HCT116 (cell line): Measurements from ENCODE around the gene FAM151A. TPM values are rescaled to one million over a fixed set of nuclear protein-coding genes. Genes with fewer than 3 reads are reported as not detected.

Experiments used
- ATAC-seq: fragments of 200-7000 bp; cut with Tn5 transposase; 2 replicates; pipeline ENCODE4 v1.9.1; 2020; ENCODE audit warnings: mild to moderate bottlenecking, moderate library complexity
- BruUV-seq: library from RNA; stranded (reverse); fragments of 400-500 nt; replicated peaks from 2 replicates; lab custom pipeline; 2021; lab: Mats Ljungman, UMichigan
- CTCF ChIA-PET: fragments of 300-600 bp; sonication (Branson Sonifier 250); formaldehyde crosslinking; loops from one replicate; lab custom pipeline; 2021; ENCODE audit warnings: antibody characterized with exemption; lab: Charles Lee
- POLR2A ChIA-PET: fragments of 300-600, 350-600 bp; sonication (Branson Sonifier 250); formaldehyde crosslinking; loops from one replicate; lab custom pipeline; 2021; ENCODE audit warnings: antibody characterized with exemption; lab: Charles Lee
- RAD21 ChIA-PET, 2 experiments: fragments of 300-600 bp; sonication (Branson Sonifier 250); formaldehyde crosslinking; loops; one replicate each; lab custom pipeline; 2023; ENCODE audit warnings: low total read pairs in 2 of 2; ENCODE audit not compliant: uncharacterized antibody in 2 of 2, unreplicated experiment in 2 of 2, low non-redundant PET in 1 of 2; lab: Charles Lee
- DNase-seq: peaks from one replicate; pipeline ENCODE4 v3.0.0-alpha.2; 2010; ENCODE audit warnings: low read depth, low spot score
- H2AFZ ChIP-seq: fragments of 200-600 bp; shearing (Covaris generic), sonication (generic); 2 replicates; pipeline ENCODE4 v1.6.1; 2017; ENCODE audit warnings: low read depth, mixed run types, mixed read lengths, antibody characterized with exemption, low read length; ENCODE audit not compliant: poor library complexity, severe bottlenecking
- H3K27ac ChIP-seq: 2 replicates; pipeline ENCODE4 v1.5.1; 2012; ENCODE audit warnings: low read depth, low read length
- H3K27me3 ChIP-seq: fragments of 200-600 bp; sonication (generic); 2 replicates; pipeline ENCODE4 v1.6.1; 2016; ENCODE audit warnings: mixed run types, low read length, mixed read lengths; ENCODE audit not compliant: insufficient read depth
- H3K36me3 ChIP-seq, 2 experiments: fragments of 200-500 bp in 1 of 2; fragments of 200-600 bp in 1 of 2; sonication (Bioruptor generic) in 1 of 2; sonication (generic) in 1 of 2; 2 replicates each; pipeline versions ENCODE4 v1.5.1 to v1.6.1; 2014 to 2016; ENCODE audit warnings: low read length in 2 of 2, inconsistent platforms in 1 of 2, mixed read lengths in 1 of 2, mixed run types in 1 of 2; ENCODE audit not compliant: insufficient read depth in 2 of 2, control insufficient read depth in 1 of 2
- H3K4me1 ChIP-seq, 2 experiments: fragments of 200-600 bp in 1 of 2; sonication (generic) in 1 of 2; 2 replicates each; pipeline versions ENCODE4 v1.5.1 to v1.6.1; 2012 to 2017; ENCODE audit warnings: low read length in 2 of 2, inconsistent platforms in 1 of 2, mild to moderate bottlenecking in 1 of 2, mixed read lengths in 1 of 2, mixed run types in 1 of 2, moderate library complexity in 1 of 2; ENCODE audit not compliant: insufficient read depth in 2 of 2, control insufficient read depth in 1 of 2
- H3K4me2 ChIP-seq: fragments of 200-600 bp; sonication (generic); 2 replicates; pipeline ENCODE4 v1.6.1; 2017; ENCODE audit warnings: mixed run types, low read length, mixed read lengths
- H3K4me3 ChIP-seq, 2 experiments: fragments of 200-600 bp in 1 of 2; sonication (generic) in 1 of 2; replicated peaks in 1 of 2; 2 replicates each; pipeline ENCODE4 v1.5.1; 2011 to 2016; ENCODE audit warnings: low read length in 2 of 2, control low read depth in 1 of 2, low read depth in 1 of 2, mild to moderate bottlenecking in 1 of 2, mixed read lengths in 1 of 2, mixed run types in 1 of 2
- H3K79me2 ChIP-seq: fragments of 200-600 bp; sonication (generic); 2 replicates; pipeline ENCODE4 v1.6.1; 2017; ENCODE audit warnings: mild to moderate bottlenecking, mixed run types, low read length, moderate library complexity, mixed read lengths; ENCODE audit not compliant: insufficient read depth
- H3K9ac ChIP-seq: fragments of 200-600 bp; sonication (generic); 2 replicates; pipeline ENCODE4 v1.6.1; 2016; ENCODE audit warnings: low read length, mixed read lengths
- H3K9me2 ChIP-seq: fragments of 200-600 bp; sonication (generic), shearing (Covaris generic); 2 replicates; pipeline ENCODE4 v1.6.1; 2017; ENCODE audit warnings: mixed run types, mild to moderate bottlenecking, moderate library complexity; ENCODE audit not compliant: insufficient read depth
- H3K9me3 ChIP-seq, 2 experiments: fragments of 200-500 bp in 1 of 2; fragments of 200-600 bp in 1 of 2; sonication (Bioruptor generic) in 1 of 2; sonication (generic) in 1 of 2; 2 replicates each; pipeline ENCODE4 v1.6.1; 2014 to 2017; ENCODE audit warnings: low read length in 2 of 2, mixed read lengths in 2 of 2, inconsistent platforms in 1 of 2, low read depth in 1 of 2, mild to moderate bottlenecking in 1 of 2, mixed run types in 1 of 2, moderate library complexity in 1 of 2; ENCODE audit not compliant: control insufficient read depth in 1 of 2, insufficient read depth in 1 of 2
- H4K20me1 ChIP-seq: fragments of 200-600 bp; sonication (generic), shearing (Covaris generic); 2 replicates; pipeline ENCODE4 v1.6.1; 2017; ENCODE audit warnings: mixed run types, mild to moderate bottlenecking, moderate library complexity; ENCODE audit not compliant: insufficient read depth
- CEBPB ChIP-seq: IDR thresholded peaks from 2 replicates; pipeline ENCODE4 v1.6.1; 2012; ENCODE audit warnings: low read depth
- EGR1 ChIP-seq: IDR thresholded peaks from 2 replicates; pipeline ENCODE4 v1.6.1; 2012; ENCODE audit warnings: low read depth
- ELF1 ChIP-seq: IDR thresholded peaks from 2 replicates; pipeline ENCODE4 v1.6.1; 2012; ENCODE audit warnings: low read depth, borderline replicate concordance
- EZH2 ChIP-seq: fragments of 200-600 bp; sonication (generic); IDR thresholded peaks from 2 replicates; pipeline ENCODE4 v1.6.1; 2017; ENCODE audit warnings: antibody characterized with exemption, mixed run types
- FOSL1 ChIP-seq: IDR thresholded peaks from 2 replicates; pipeline ENCODE4 v1.6.1; 2012; ENCODE audit warnings: low read depth
- JUND ChIP-seq: IDR thresholded peaks from 2 replicates; pipeline ENCODE4 v1.6.1; 2012
- POLR2AphosphoS5 ChIP-seq: IDR thresholded peaks from 2 replicates; pipeline ENCODE4 v1.6.1; 2011; ENCODE audit warnings: mild to moderate bottlenecking, low read depth, low read length, moderate library complexity
- SIN3A ChIP-seq: IDR thresholded peaks from 2 replicates; pipeline ENCODE4 v1.6.1; 2012; ENCODE audit warnings: low read depth
- SP1 ChIP-seq: IDR thresholded peaks from 2 replicates; pipeline ENCODE4 v1.6.1; 2012; ENCODE audit warnings: low read depth
- SRF ChIP-seq: IDR thresholded peaks from 2 replicates; pipeline ENCODE4 v1.6.1; 2012; ENCODE audit warnings: low read depth
- TCF7L2 ChIP-seq: IDR thresholded peaks from 2 replicates; pipeline ENCODE4 v1.7.0; 2011; ENCODE audit warnings: borderline replicate concordance, inconsistent platforms; ENCODE audit not compliant: insufficient read depth, insufficient read length; ENCODE audit errors: extremely low read depth
- YY1 ChIP-seq: IDR thresholded peaks from 2 replicates; pipeline ENCODE4 v1.6.1; 2011; ENCODE audit warnings: low read length, low read depth, moderate library complexity, mild to moderate bottlenecking; ENCODE audit not compliant: insufficient replicate concordance; ENCODE audit errors: extremely low read depth
- ZNF274 ChIP-seq: fragments of 200-500 bp; sonication (Bioruptor generic); IDR thresholded peaks from 2 replicates; pipeline ENCODE4 v1.6.1; 2014; ENCODE audit warnings: mild to moderate bottlenecking, low read depth, low read length, inconsistent platforms
- intact Hi-C: fragments of 100-400 bp; cut with micrococcal nuclease; formaldehyde crosslinking; loops from 2 replicates; pipeline ENCODE4 v1.10.0; 2022
- total RNA-seq: library from RNA; stranded (reverse); gene quantifications from one replicate; pipeline ENCODE4 v1.2.1, GENCODE V29; 2021; ENCODE audit not compliant: unreplicated experiment
- TF ChIP-seq, protein P1 (sequence below): IDR thresholded peaks from 2 replicates; pipeline ENCODE4 v1.6.1; 2012; ENCODE audit warnings: low read depth
- TF ChIP-seq, protein P2 (sequence below): IDR thresholded peaks from 2 replicates; pipeline ENCODE4 v1.6.1; 2012
- TF ChIP-seq, protein P3 (sequence below): IDR thresholded peaks from 2 replicates; pipeline ENCODE4 v1.6.1; 2012
- TF ChIP-seq, protein P4 (sequence below), 3 experiments: fragments of 200-600 bp in 1 of 3; sonication (generic) in 1 of 3; IDR thresholded peaks in 2 of 3; conservative IDR thresholded peaks in 1 of 3; 2 replicates each; pipeline ENCODE4 v1.5.1; 2012 to 2017; ENCODE audit warnings: low read depth in 2 of 3, low read length in 2 of 3, antibody characterized with exemption in 1 of 3, borderline replicate concordance in 1 of 3, control low read depth in 1 of 3, mild to moderate bottlenecking in 1 of 3, mixed read lengths in 1 of 3, mixed run types in 1 of 3, moderate library complexity in 1 of 3; ENCODE audit not compliant: insufficient read depth in 1 of 3

The FAM151A gene
- total RNA-seq, 1 experiment from 2014 or later = not detected

DNA sequence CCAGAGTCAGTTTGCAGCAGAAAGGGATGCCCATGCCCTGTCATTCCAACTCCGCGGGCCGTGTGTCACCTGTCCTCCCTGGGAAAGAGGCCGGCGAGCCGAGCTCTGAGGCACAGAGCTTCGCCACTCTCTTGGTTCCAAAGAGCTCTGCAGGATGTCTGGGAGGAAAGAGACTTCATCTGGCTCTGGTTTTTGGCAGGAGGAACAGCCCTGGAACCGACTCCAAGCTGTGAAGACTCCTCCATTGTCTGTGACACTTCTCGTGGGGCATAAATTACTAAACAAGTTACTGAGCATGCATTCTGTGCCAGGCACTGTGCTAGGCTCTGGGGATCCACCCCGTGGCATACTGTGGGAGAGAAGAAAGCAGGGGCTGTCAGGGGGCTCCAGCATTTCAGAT is 3.9 kb upstream of the FAM151A start (continued):
- TF ChIP-seq ELF1 (no peak), YY1 (no peak)
- TF ChIP-seq, all 23 proteins: peak for 0

DNA sequence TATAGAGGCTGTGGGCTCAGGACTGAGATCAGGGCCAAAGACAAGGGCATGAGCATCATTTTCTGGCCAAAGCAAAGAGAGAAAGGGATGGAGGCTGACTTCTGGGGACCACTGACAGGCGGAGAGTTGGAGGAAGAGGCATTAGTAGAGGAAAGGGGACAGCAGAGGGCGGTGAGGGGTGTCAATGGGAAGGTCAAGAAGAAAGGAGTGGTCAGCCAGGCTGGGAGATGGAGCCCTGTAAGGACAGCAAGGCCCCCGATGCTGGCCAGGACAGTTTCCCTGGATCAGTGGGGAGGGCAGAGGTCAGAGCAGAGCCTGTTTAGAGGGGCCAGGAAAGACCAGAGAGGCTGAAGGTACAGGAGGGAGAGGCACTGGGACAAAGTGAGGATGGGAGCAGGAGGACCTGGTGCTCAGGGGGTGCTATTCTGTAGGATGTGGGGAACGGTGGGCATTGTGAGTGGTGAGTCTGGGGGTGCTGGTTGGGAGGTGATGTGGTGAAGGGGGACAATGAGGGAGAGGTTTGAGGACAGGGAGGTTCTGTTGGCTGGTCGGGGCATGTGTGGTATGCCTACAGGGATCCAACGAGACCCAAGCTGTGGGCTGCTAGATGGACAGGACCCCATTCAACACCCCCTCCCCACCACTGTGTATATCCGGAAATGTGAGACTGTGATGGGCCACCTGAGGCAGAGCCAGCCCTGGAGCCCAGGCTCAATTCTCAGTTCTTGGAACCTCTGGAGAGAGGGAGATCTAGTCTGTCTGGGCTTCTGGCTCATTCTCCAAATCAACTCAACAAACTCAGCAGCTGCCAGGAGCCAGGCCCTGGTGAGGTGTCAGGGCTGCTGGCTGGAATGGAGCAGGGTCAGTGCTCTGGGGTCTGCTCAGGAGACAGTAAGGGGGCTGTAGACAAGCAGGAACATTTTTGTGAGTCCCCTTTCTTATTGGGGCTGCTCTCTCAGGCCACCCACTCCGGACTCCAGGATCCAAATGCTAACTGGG is 1.4 kb upstream of the FAM151A start:
- POLR2A ChIA-PET = no interaction called here
- intact Hi-C loops = no loop called here

More for the DNA sequence above, 1.4 kb upstream of the FAM151A start:
- Histone ChIP-seq H4K20me1 (no peaks in the 10 kb centered on the region), H3K4me1 (no peaks in the 10 kb centered on the region), H3K27ac (no peak overlapping the region), H3K4me2 (no peak overlapping the region), H3K9ac (no peak overlapping the region), H3K9me3 (no peaks in the 10 kb centered on the region), H3K36me3 (no peaks in the 10 kb centered on the region), H3K4me3 (no peak overlapping the region), H3K79me2 (no peaks in the 10 kb centered on the region), H2AFZ (no peak overlapping the region), H3K9me2 (no peaks in the 10 kb centered on the region), H3K27me3 (no peaks in the 10 kb centered on the region)
- no TSS peak for BruUV-seq
- TF ChIP-seq, protein P1, sequence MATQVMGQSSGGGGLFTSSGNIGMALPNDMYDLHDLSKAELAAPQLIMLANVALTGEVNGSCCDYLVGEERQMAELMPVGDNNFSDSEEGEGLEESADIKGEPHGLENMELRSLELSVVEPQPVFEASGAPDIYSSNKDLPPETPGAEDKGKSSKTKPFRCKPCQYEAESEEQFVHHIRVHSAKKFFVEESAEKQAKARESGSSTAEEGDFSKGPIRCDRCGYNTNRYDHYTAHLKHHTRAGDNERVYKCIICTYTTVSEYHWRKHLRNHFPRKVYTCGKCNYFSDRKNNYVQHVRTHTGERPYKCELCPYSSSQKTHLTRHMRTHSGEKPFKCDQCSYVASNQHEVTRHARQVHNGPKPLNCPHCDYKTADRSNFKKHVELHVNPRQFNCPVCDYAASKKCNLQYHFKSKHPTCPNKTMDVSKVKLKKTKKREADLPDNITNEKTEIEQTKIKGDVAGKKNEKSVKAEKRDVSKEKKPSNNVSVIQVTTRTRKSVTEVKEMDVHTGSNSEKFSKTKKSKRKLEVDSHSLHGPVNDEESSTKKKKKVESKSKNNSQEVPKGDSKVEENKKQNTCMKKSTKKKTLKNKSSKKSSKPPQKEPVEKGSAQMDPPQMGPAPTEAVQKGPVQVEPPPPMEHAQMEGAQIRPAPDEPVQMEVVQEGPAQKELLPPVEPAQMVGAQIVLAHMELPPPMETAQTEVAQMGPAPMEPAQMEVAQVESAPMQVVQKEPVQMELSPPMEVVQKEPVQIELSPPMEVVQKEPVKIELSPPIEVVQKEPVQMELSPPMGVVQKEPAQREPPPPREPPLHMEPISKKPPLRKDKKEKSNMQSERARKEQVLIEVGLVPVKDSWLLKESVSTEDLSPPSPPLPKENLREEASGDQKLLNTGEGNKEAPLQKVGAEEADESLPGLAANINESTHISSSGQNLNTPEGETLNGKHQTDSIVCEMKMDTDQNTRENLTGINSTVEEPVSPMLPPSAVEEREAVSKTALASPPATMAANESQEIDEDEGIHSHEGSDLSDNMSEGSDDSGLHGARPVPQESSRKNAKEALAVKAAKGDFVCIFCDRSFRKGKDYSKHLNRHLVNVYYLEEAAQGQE = no peak
- TF ChIP-seq, protein P2, sequence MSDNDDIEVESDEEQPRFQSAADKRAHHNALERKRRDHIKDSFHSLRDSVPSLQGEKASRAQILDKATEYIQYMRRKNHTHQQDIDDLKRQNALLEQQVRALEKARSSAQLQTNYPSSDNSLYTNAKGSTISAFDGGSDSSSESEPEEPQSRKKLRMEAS = no peak
- TF ChIP-seq ZNF274 (no peak), POLR2AphosphoS5 (no peak), YY1 (no peak), CEBPB (no peak), JUND (no peak), TCF7L2 (no peak), EGR1 (no peak), SIN3A (no peak), EZH2 (no peak), FOSL1 (no peak), SP1 (no peak), SRF (no peak)
- TF ChIP-seq, protein P3, sequence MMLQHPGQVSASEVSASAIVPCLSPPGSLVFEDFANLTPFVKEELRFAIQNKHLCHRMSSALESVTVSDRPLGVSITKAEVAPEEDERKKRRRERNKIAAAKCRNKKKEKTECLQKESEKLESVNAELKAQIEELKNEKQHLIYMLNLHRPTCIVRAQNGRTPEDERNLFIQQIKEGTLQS = no peak
- TF ChIP-seq, protein P4, sequence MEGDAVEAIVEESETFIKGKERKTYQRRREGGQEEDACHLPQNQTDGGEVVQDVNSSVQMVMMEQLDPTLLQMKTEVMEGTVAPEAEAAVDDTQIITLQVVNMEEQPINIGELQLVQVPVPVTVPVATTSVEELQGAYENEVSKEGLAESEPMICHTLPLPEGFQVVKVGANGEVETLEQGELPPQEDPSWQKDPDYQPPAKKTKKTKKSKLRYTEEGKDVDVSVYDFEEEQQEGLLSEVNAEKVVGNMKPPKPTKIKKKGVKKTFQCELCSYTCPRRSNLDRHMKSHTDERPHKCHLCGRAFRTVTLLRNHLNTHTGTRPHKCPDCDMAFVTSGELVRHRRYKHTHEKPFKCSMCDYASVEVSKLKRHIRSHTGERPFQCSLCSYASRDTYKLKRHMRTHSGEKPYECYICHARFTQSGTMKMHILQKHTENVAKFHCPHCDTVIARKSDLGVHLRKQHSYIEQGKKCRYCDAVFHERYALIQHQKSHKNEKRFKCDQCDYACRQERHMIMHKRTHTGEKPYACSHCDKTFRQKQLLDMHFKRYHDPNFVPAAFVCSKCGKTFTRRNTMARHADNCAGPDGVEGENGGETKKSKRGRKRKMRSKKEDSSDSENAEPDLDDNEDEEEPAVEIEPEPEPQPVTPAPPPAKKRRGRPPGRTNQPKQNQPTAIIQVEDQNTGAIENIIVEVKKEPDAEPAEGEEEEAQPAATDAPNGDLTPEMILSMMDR (IDR thresholded peaks at IDR 0.05 in 2 of 3, conservative IDR thresholded peaks at IDR 0.05 in 1 of 3; ENCODE audit: borderline replicate concordance in 1 of 3, insufficient read depth in 1 of 3, low read depth in 2 of 3, low read length in 2 of 3) = no peak
- DNase-seq (no peak), ATAC-seq (no peak)
- ChIA-PET CTCF (no interaction called here), RAD21 (no interaction called here)
